ENCODE measurements around the gene ZNF790.

ZNF790 gene

GRCh38 chr19:36849701-36850558 is 11.7 kb upstream of the ZNF790 start:
- Histone ChIP-seq H3K4me1 (ENCODE audit: low read depth, poor library complexity, severe bottlenecking) (no peaks in the 10 kb centered on the region), H3K9ac (no peak overlapping the region), H3K27ac (no peak overlapping the region), H3K4me2 (0 out of 2 replicates have a peak overlapping the region, but pooled peaks have one; percentile 9), H3K27me3 (ENCODE audit: insufficient read depth, low read depth) (no peaks in the 10 kb centered on the region), H3K79me2 (ENCODE audit: insufficient read depth, low read depth) (no peaks in the 10 kb centered on the region), H3K36me3 (ENCODE audit: insufficient read depth) (no peaks in the 10 kb centered on the region), H2AFZ (ENCODE audit: low read depth) (peak overlapping the region; percentile 66), H4K20me1 (ENCODE audit: insufficient read depth) (no peaks in the 10 kb centered on the region), H3K4me3 (IDR thresholded peaks at IDR 0.05; ENCODE audit: insufficient read depth, low read depth, low read length) (no peak overlapping the region)
- TF ChIP-seq CTCF (conservative IDR thresholded peaks at IDR 0.05; ENCODE audit: low read depth, low read length), result no peak

- H3K27ac ChIP-seq, result no peak overlapping the region
- H3K79me2 ChIP-seq (ENCODE audit: insufficient read depth, low read depth), result no peaks in the 10 kb centered on the region
- TF ChIP-seq CTCF (conservative IDR thresholded peaks at IDR 0.05; ENCODE audit: low read depth, low read length), result no peak
- no peaks in the 10 kb centered on the region for H3K36me3 ChIP-seq (ENCODE audit: insufficient read depth)
- H3K4me3 ChIP-seq (IDR thresholded peaks at IDR 0.05; ENCODE audit: insufficient read depth, low read depth, low read length), result no peak overlapping the region
- no peak overlapping the region for H3K4me2 ChIP-seq
- H3K9ac ChIP-seq, result no peak overlapping the region
- H3K27me3 ChIP-seq (ENCODE audit: insufficient read depth, low read depth), result no peaks in the 10 kb centered on the region
- no peaks in the 10 kb centered on the region for H3K4me1 ChIP-seq (ENCODE audit: low read depth, poor library complexity, severe bottlenecking)
- no peaks in the 10 kb centered on the region for H4K20me1 ChIP-seq (ENCODE audit: insufficient read depth)
- no peak overlapping the region for H2AFZ ChIP-seq (ENCODE audit: low read depth)
Observed at GRCh38 chr19:36847968-36848367, 9.8 kb upstream of the ZNF790 start.

- H2AFZ ChIP-seq (ENCODE audit: low read depth), result no peak overlapping the region
- H3K27me3 ChIP-seq (ENCODE audit: insufficient read depth, low read depth), result no peaks in the 10 kb centered on the region
- H3K36me3 ChIP-seq (ENCODE audit: insufficient read depth), result no peaks in the 10 kb centered on the region
- H3K4me1 ChIP-seq (ENCODE audit: low read depth, poor library complexity, severe bottlenecking), result no peaks in the 10 kb centered on the region
- H4K20me1 ChIP-seq (ENCODE audit: insufficient read depth), result no peaks in the 10 kb centered on the region
- no peak overlapping the region for H3K4me3 ChIP-seq (IDR thresholded peaks at IDR 0.05; ENCODE audit: insufficient read depth, low read depth, low read length)
- no peak overlapping the region for H3K4me2 ChIP-seq
- H3K79me2 ChIP-seq (ENCODE audit: insufficient read depth, low read depth), result no peaks in the 10 kb centered on the region
- H3K9ac ChIP-seq, result no peak overlapping the region
- no peak for TF ChIP-seq CTCF (conservative IDR thresholded peaks at IDR 0.05; ENCODE audit: low read depth, low read length)
- no peak overlapping the region for H3K27ac ChIP-seq
Observed at GRCh38 chr19:36838784-36839324, 667 bp upstream of the ZNF790 start.

GRCh38 chr19:36837176-36837905 is 846 bp downstream of the ZNF790 start:
- Histone ChIP-seq H3K9ac (no peak overlapping the region), H3K79me2 (ENCODE audit: insufficient read depth, low read depth) (no peaks in the 10 kb centered on the region), H3K4me3 (IDR thresholded peaks at IDR 0.05; ENCODE audit: insufficient read depth, low read depth, low read length) (no peak overlapping the region), H3K4me1 (ENCODE audit: low read depth, poor library complexity, severe bottlenecking) (no peaks in the 10 kb centered on the region), H4K20me1 (ENCODE audit: insufficient read depth) (no peaks in the 10 kb centered on the region), H3K27ac (no peak overlapping the region), H3K27me3 (ENCODE audit: insufficient read depth, low read depth) (no peaks in the 10 kb centered on the region), H3K36me3 (ENCODE audit: insufficient read depth) (no peaks in the 10 kb centered on the region), H3K4me2 (no peak overlapping the region), H2AFZ (ENCODE audit: low read depth) (no peak overlapping the region)
- no peak for TF ChIP-seq CTCF (conservative IDR thresholded peaks at IDR 0.05; ENCODE audit: low read depth, low read length)

All from KMS-11 (cell line).